GM15510 (cell line): ENCODE measurements around the gene CCDC74A.

Experiments
- POLR2A ChIP-seq: IDR thresholded peaks from 3 replicates; pipeline ENCODE4 v1.6.1; 2011; ENCODE audit warnings: borderline replicate concordance; ENCODE audit not compliant: insufficient read length; ENCODE audit errors: extremely low read depth

Gene CCDC74A

GRCh38 chr2:131542438-131543384 is 15.0 kb downstream of the CCDC74A start:
- no peak for TF ChIP-seq POLR2A

GRCh38 chr2:131543385-131543891 is 15.8 kb downstream of the CCDC74A start:
- TF ChIP-seq POLR2A, result no peak

GRCh38 chr2:131552871-131553270 is 25.2 kb downstream of the CCDC74A start:
- no peak for TF ChIP-seq POLR2A

- TF ChIP-seq POLR2A, result no peak
These were observed 29.3 kb downstream of the CCDC74A start for GRCh38 chr2:131556998-131557397.

GRCh38 chr2:131557558-131558321 is 30.1 kb downstream of the CCDC74A start:
- TF ChIP-seq POLR2A, result no peak

- no peak for TF ChIP-seq POLR2A
These were observed 38.7 kb downstream of the CCDC74A start for GRCh38 chr2:131566371-131566770.

GRCh38 chr2:131567891-131568290 is 40.2 kb downstream of the CCDC74A start:
- TF ChIP-seq POLR2A, result no peak

- TF ChIP-seq POLR2A, result no peak
These were observed 44.5 kb downstream of the CCDC74A start for GRCh38 chr2:131572175-131572574.

- no peak for TF ChIP-seq POLR2A
These were observed 50.1 kb downstream of the CCDC74A start for GRCh38 chr2:131577812-131578211.

GRCh38 chr2:131580187-131580586 is 52.5 kb downstream of the CCDC74A start:
- TF ChIP-seq POLR2A, result no peak
